HG03139 (cell line): ENCODE measurements around the gene CHAT.
"Not testable (repeated sequence)": the region's sequence is repeated elsewhere in the genome, so short reads cannot be mapped to it uniquely, and the experiment has no call there.

ENCODE experiments used
- ATAC-seq: cut with Tn5 transposase; IDR thresholded peaks from one replicate; pipeline ENCODE4 v1.9.1; 2021; ENCODE audit not compliant: unreplicated experiment

Gene CHAT

GRCh38 chr10:49679480-49679893, 65.7 kb downstream of the CHAT start, which contains the start of gene C10orf53:
Gene C10orf53, plus strand, starts transcription at chr10:49679651. Its CDS starts 47 bp downstream, at chr10:49679698.
- ATAC-seq, result no peak

- ATAC-seq, result not testable (repeated sequence)
These were observed 68.6 kb downstream of the CHAT start for GRCh38 chr10:49682449-49682848.

GRCh38 chr10:49682879-49683278, 69.0 kb downstream of the CHAT start:
- no peak for ATAC-seq

- no peak for ATAC-seq
These were observed 72.8 kb downstream of the CHAT start for GRCh38 chr10:49686651-49687050.

GRCh38 chr10:49688261-49688846, 74.5 kb downstream of the CHAT start:
- ATAC-seq, result no peak

GRCh38 chr10:49688920-49689319, 75.1 kb downstream of the CHAT start:
- ATAC-seq, result no peak

GRCh38 chr10:49689882-49690510, 76.2 kb downstream of the CHAT start:
- ATAC-seq, result no peak

GRCh38 chr10:49690698-49691356, 77.0 kb downstream of the CHAT start:
- ATAC-seq, result no peak

GRCh38 chr10:49691588-49691987, 77.8 kb downstream of the CHAT start:
- no peak for ATAC-seq

- no peak for ATAC-seq
These were observed 80.6 kb downstream of the CHAT start for GRCh38 chr10:49694466-49694865.

- no peak for ATAC-seq
These were observed 82.5 kb downstream of the CHAT start for GRCh38 chr10:49696311-49696710.

GRCh38 chr10:49698679-49699078, 84.8 kb downstream of the CHAT start:
- no peak for ATAC-seq

- ATAC-seq, result no peak
These were observed 86.4 kb downstream of the CHAT start for GRCh38 chr10:49700211-49700610.

- ATAC-seq, result no peak
These were observed 87.2 kb downstream of the CHAT start for GRCh38 chr10:49700997-49701396.

GRCh38 chr10:49707585-49707984, 93.7 kb downstream of the CHAT start:
- ATAC-seq, result no peak

- no peak for ATAC-seq
These were observed 96.1 kb downstream of the CHAT start for GRCh38 chr10:49709934-49710333.

GRCh38 chr10:49710966-49711365, 97.1 kb downstream of the CHAT start:
- ATAC-seq, result no peak

- no peak for ATAC-seq
These were observed 97.6 kb downstream of the CHAT start for GRCh38 chr10:49711481-49711880.

GRCh38 chr10:49713266-49713665, 99.4 kb downstream of the CHAT start:
- ATAC-seq, result no peak
